Right cardiac atrium (tissue), 5 donors: ENCODE data around the gene TSACC. TPM values are rescaled to one million over a fixed set of nuclear protein-coding genes. Genes with fewer than 3 reads are reported as not detected.
A peak's percentile ranks its signal among the peaks of the same experiment; 100 is the strongest.

Experiments used
- ATAC-seq, 2 donors: fragments of 200-7000 bp; cut with Tn5 transposase; one replicate each; pipeline versions ENCODE4 v1.8.0 to v1.9.1; 2020; ENCODE audit warnings: moderate library complexity in 2 of 2, mild to moderate bottlenecking in 1 of 2
- DNase-seq, 3 donors: peaks; one replicate each; pipeline ENCODE4 v3.0.0-alpha.2; 2020
- H3K27ac ChIP-seq: one replicate; pipeline ENCODE4 v1.5.1; 2013; ENCODE audit warnings: mild to moderate bottlenecking, low read length, control low read depth, moderate library complexity
- H3K27me3 ChIP-seq: one replicate; pipeline ENCODE4 v1.6.1; 2013; ENCODE audit not compliant: control insufficient read depth, insufficient read depth
- H3K4me1 ChIP-seq: one replicate; pipeline ENCODE4 v1.6.1; 2013; ENCODE audit warnings: low read length; ENCODE audit not compliant: control insufficient read depth, insufficient read depth
- H3K4me3 ChIP-seq: one replicate; pipeline ENCODE4 v1.5.1; 2013; ENCODE audit warnings: low read length, control low read depth
- H3K9me3 ChIP-seq: one replicate; pipeline ENCODE4 v1.6.1; 2013; ENCODE audit warnings: low read length; ENCODE audit not compliant: control insufficient read depth
- WGBS: extraction: QIAGEN DNeasy Blood & Tissue Kit; methylation state at CpG from one replicate; pipeline ENCODE4 v1.1.7; 2013; 5-methylcytosine and 5-hydroxymethylcytosine counted together
- intact Hi-C, 4 donors: fragments of 100-400 bp; cut with DNase I; formaldehyde crosslinking; loops; one replicate each; pipeline versions ENCODE4 v1.11.0 to v1.14.0; 2022 to 2023
- polyA plus RNA-seq: library from polyadenylated mRNA; stranded (reverse); fragments of 200-250 nt; gene quantifications from one replicate; pipeline ENCODE4 v1.2.3, GENCODE V29; 2013
- total RNA-seq, 4 donors: library from RNA; stranded (reverse); fragmentation: NEBNext Ultra II Directional; extraction: Animal tissue kit (Norgen Biotek cat#: 25700); gene quantifications; one replicate each; pipeline ENCODE4 v1.2.1, GENCODE V29; 2021
- donor health status: healthy with polysubstance abuse.
- donor health status: DM: no; HTN: yes; CAD: no.
- donor health status: DM: no; HTN: no; CAD: no.
- donor health status: DM: no; HTN: yes; CAD: no; lungs with severe emphysema.
- donor health status: DM: yes; HTN: yes; CAD: no.

The TSACC gene
- total and polyA plus RNA-seq, 5 donors = 0.38 TPM; not detected in 4

GRCh38 chr1:156394835-156395461 is 56.6 kb downstream of the TSACC start:
- H3K9me3 ChIP-seq = no peaks in the 10 kb centered on the region
- ATAC-seq (no peak), DNase-seq (peak in 1 of 3 donors; percentile 10)
- 86% methylated on average over 16 of the region's 16 CpGs for WGBS
- H3K27me3 ChIP-seq = no peaks in the 10 kb centered on the region
- intact Hi-C loops = no loop called here
- no peak overlapping the region for H3K27ac ChIP-seq
- no peaks in the 10 kb centered on the region for H3K4me1 ChIP-seq
- no peak overlapping the region for H3K4me3 ChIP-seq

Other genes with a start within 250 kb of the TSACC start
- gene LMNA, start 223.8 kb upstream of the TSACC start, total RNA-seq = 100 to 1,000 TPM; 238 to 451 (median 281) TPM
- gene LMNA, start 223.8 kb upstream of the TSACC start, polyA plus RNA-seq = 247 TPM
- 1 to 10 TPM; 2.3 to 3.4 (median 2.7) TPM for gene SEMA4A, start 184.9 kb upstream of the TSACC start, total RNA-seq
- 3.7 TPM for gene SEMA4A, start 184.9 kb upstream of the TSACC start, polyA plus RNA-seq
- gene SLC25A44, start 144.4 kb upstream of the TSACC start, total RNA-seq = 10 to 100 TPM; 14.2 to 21.5 (median 15.7) TPM
- 8.6 TPM for gene SLC25A44, start 144.4 kb upstream of the TSACC start, polyA plus RNA-seq
- 10 to 100 TPM; 55.3 to 62.9 (median 59.5) TPM for gene PMF1, start 125.5 kb upstream of the TSACC start, total RNA-seq
- gene PMF1, start 125.5 kb upstream of the TSACC start, polyA plus RNA-seq = 93.6 TPM
- under 1 TPM in 3 of 4 donors, not detected in 1; 0.54 to 0.92 (median 0.66) TPM for gene BGLAP, start 96.3 kb upstream of the TSACC start, total RNA-seq
- 0.45 TPM for gene BGLAP, start 96.3 kb upstream of the TSACC start, polyA plus RNA-seq
- gene PAQR6, start 90.5 kb upstream of the TSACC start, total RNA-seq = 1 to 10 TPM in 2 of 4 donors, under 1 TPM in 2; 0.68 to 1.5 (median 0.95) TPM
- gene PAQR6, start 90.5 kb upstream of the TSACC start, polyA plus RNA-seq = 1.3 TPM
- gene SMG5, start 55.7 kb upstream of the TSACC start, total RNA-seq = 10 to 100 TPM; 55.2 to 73.6 (median 62.2) TPM
- 55.3 TPM for gene SMG5, start 55.7 kb upstream of the TSACC start, polyA plus RNA-seq
- 1 to 10 TPM in 3 of 4 donors, under 1 TPM in 1; 0.95 to 2.4 (median 1.9) TPM for gene TMEM79, start 54.2 kb upstream of the TSACC start, total RNA-seq
- 1.9 TPM for gene TMEM79, start 54.2 kb upstream of the TSACC start, polyA plus RNA-seq
- gene GLMP, start 42.8 kb upstream of the TSACC start, total RNA-seq = 10 to 100 TPM; 19.8 to 28.4 (median 25.5) TPM
- gene GLMP, start 42.8 kb upstream of the TSACC start, polyA plus RNA-seq = 22.0 TPM
- gene VHLL, start 39.2 kb upstream of the TSACC start, total RNA-seq = not detected
- gene VHLL, start 39.2 kb upstream of the TSACC start, polyA plus RNA-seq = not detected
- 100 to 1,000 TPM; 126 to 151 (median 138) TPM for gene CCT3, start 234 bp upstream of the TSACC start, total RNA-seq
- 125 TPM for gene CCT3, start 234 bp upstream of the TSACC start, polyA plus RNA-seq
- not detected for gene RHBG, start 30.7 kb downstream of the TSACC start, total RNA-seq
- gene RHBG, start 30.7 kb downstream of the TSACC start, polyA plus RNA-seq = 0.20 TPM
- gene MEF2D, start 162.2 kb downstream of the TSACC start, total RNA-seq = 10 to 100 TPM; 81.5 to 99.2 (median 89.6) TPM
- gene MEF2D, start 162.2 kb downstream of the TSACC start, polyA plus RNA-seq = 53.0 TPM
- gene IQGAP3, start 234.0 kb downstream of the TSACC start, total RNA-seq = under 1 TPM; 0.06 to 0.86 (median 0.55) TPM
- 0.09 TPM for gene IQGAP3, start 234.0 kb downstream of the TSACC start, polyA plus RNA-seq
- not detected for gene TTC24, start 241.2 kb downstream of the TSACC start, total RNA-seq
- gene TTC24, start 241.2 kb downstream of the TSACC start, polyA plus RNA-seq = not detected